Suprapubic skin (tissue), 4 donors: ENCODE data around the gene LRP2BP.

Experiments used
- EP300 ChIP-seq: sonication (generic); formaldehyde crosslinking; IDR thresholded peaks from one replicate; pipeline ENCODE4 v1.6.1; 2017; ENCODE audit warnings: antibody characterized with exemption
- POLR2A ChIP-seq, 2 donors: fragments of 450-650 bp; IDR thresholded peaks; one replicate each; pipeline ENCODE4 v1.6.1; 2017; ENCODE audit warnings: antibody characterized with exemption in 2 of 2, mild to moderate bottlenecking in 2 of 2, moderate library complexity in 2 of 2
- POLR2AphosphoS5 ChIP-seq, 3 donors: sonication (generic); formaldehyde crosslinking; IDR thresholded peaks; one replicate each; pipeline ENCODE4 v1.6.1; 2017; ENCODE audit warnings: antibody characterized with exemption in 3 of 3
- TF ChIP-seq, protein P1 (sequence below), 2 donors: fragments of 200-600 bp in 1 of 2; fragments of 450-650 bp in 1 of 2; sonication (generic) in 1 of 2; IDR thresholded peaks; one replicate each; pipeline ENCODE4 v1.5.1; 2016 to 2019; ENCODE audit warnings: antibody characterized with exemption in 2 of 2, mild to moderate bottlenecking in 1 of 2, moderate library complexity in 1 of 2

GRCh38 chr4:185374027-185374426, 21.7 kb downstream of the LRP2BP start:
- TF ChIP-seq POLR2AphosphoS5 (IDR thresholded peaks at IDR 0.05) = no peak
- TF ChIP-seq, protein P1, sequence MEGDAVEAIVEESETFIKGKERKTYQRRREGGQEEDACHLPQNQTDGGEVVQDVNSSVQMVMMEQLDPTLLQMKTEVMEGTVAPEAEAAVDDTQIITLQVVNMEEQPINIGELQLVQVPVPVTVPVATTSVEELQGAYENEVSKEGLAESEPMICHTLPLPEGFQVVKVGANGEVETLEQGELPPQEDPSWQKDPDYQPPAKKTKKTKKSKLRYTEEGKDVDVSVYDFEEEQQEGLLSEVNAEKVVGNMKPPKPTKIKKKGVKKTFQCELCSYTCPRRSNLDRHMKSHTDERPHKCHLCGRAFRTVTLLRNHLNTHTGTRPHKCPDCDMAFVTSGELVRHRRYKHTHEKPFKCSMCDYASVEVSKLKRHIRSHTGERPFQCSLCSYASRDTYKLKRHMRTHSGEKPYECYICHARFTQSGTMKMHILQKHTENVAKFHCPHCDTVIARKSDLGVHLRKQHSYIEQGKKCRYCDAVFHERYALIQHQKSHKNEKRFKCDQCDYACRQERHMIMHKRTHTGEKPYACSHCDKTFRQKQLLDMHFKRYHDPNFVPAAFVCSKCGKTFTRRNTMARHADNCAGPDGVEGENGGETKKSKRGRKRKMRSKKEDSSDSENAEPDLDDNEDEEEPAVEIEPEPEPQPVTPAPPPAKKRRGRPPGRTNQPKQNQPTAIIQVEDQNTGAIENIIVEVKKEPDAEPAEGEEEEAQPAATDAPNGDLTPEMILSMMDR (IDR thresholded peaks at IDR 0.05) = no peak
- TF ChIP-seq POLR2A (IDR thresholded peaks at IDR 0.05) = no peak
- TF ChIP-seq EP300 = no peak
